HFFc6 (cell line): ENCODE data around the gene CAMKK1. TPM values are rescaled to one million over a fixed set of nuclear protein-coding genes. Genes with fewer than 3 reads are reported as not detected.

Experiments used
- DNase-seq: peaks from one replicate; pipeline ENCODE4 v3.0.0-alpha.2; 2018
- H3K27ac Mint-ChIP-seq: 2 replicates; pipeline ENCODE4 v1.8.0; 2020; ENCODE audit warnings: mild to moderate bottlenecking, mixed read lengths
- H3K27me3 Mint-ChIP-seq: 2 replicates; pipeline ENCODE4 v1.8.0; 2021; ENCODE audit warnings: mild to moderate bottlenecking, moderate library complexity, mixed read lengths; ENCODE audit not compliant: insufficient read depth
- H3K36me3 Mint-ChIP-seq: 2 replicates; pipeline ENCODE4 v1.8.0; 2021; ENCODE audit warnings: low read depth, mixed read lengths
- H3K4me1 Mint-ChIP-seq: 2 replicates; pipeline ENCODE4 v1.8.0; 2020; ENCODE audit warnings: low read depth, mixed read lengths
- H3K4me3 Mint-ChIP-seq: 2 replicates; pipeline ENCODE4 v1.8.0; 2020; ENCODE audit warnings: mild to moderate bottlenecking, moderate library complexity, mixed read lengths
- H3K9me3 Mint-ChIP-seq: 2 replicates; pipeline ENCODE4 v1.8.0; 2020; ENCODE audit warnings: mild to moderate bottlenecking, mixed read lengths
- total RNA-seq, 6 experiments: library from RNA; stranded (reverse); fragmentation: NEBNext Ultra II Directional; extraction: Animal tissue kit (Norgen Biotek cat#: 25700); gene quantifications; 2 replicates in 1 of 6; 3 replicates in 5 of 6; pipeline ENCODE4 v1.2.3, GENCODE V29; 2021
- TF ChIP-seq, protein P1 (sequence below): fragments of 200-600 bp; sonication (generic); IDR thresholded peaks from 2 replicates; pipeline ENCODE4 v1.5.0; 2021; ENCODE audit warnings: antibody characterized with exemption, mild to moderate bottlenecking

Gene CAMKK1
- total RNA-seq, 6 experiments from 2014 or later, result 5.4 to 6.9 (median 6.0) TPM

DNA sequence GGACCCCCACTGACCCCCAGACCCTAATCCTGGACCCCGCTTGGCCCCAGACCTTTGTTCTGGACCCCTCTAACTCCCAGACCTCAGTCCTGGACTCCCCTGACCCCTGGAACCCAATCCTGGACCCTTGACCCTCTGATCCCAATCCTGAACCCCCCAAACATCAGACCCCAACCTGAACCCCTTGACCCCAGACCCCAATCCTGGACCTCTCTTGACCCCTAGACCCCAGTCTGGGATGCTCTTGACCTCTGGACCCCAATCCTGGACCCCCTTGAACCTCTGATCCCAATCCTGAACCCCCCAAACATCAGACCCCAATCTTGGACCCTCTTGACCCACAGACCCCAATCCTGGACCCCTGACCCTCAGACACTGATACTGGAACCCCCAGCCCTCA lies 36.9 kb upstream of the CAMKK1 start:
- H3K36me3 Mint-ChIP-seq, result no peaks in the 10 kb centered on the region
- no peaks in the 10 kb centered on the region for H3K4me1 Mint-ChIP-seq
- H3K4me3 Mint-ChIP-seq, result no peak overlapping the region
- DNase-seq, result no peak
- no peak overlapping the region for H3K27ac Mint-ChIP-seq
- no peaks in the 10 kb centered on the region for H3K9me3 Mint-ChIP-seq
- H3K27me3 Mint-ChIP-seq, result peaks cover 7% of the 10 kb centered on the region
- TF ChIP-seq, protein P1, sequence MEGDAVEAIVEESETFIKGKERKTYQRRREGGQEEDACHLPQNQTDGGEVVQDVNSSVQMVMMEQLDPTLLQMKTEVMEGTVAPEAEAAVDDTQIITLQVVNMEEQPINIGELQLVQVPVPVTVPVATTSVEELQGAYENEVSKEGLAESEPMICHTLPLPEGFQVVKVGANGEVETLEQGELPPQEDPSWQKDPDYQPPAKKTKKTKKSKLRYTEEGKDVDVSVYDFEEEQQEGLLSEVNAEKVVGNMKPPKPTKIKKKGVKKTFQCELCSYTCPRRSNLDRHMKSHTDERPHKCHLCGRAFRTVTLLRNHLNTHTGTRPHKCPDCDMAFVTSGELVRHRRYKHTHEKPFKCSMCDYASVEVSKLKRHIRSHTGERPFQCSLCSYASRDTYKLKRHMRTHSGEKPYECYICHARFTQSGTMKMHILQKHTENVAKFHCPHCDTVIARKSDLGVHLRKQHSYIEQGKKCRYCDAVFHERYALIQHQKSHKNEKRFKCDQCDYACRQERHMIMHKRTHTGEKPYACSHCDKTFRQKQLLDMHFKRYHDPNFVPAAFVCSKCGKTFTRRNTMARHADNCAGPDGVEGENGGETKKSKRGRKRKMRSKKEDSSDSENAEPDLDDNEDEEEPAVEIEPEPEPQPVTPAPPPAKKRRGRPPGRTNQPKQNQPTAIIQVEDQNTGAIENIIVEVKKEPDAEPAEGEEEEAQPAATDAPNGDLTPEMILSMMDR, result no peak

DNA sequence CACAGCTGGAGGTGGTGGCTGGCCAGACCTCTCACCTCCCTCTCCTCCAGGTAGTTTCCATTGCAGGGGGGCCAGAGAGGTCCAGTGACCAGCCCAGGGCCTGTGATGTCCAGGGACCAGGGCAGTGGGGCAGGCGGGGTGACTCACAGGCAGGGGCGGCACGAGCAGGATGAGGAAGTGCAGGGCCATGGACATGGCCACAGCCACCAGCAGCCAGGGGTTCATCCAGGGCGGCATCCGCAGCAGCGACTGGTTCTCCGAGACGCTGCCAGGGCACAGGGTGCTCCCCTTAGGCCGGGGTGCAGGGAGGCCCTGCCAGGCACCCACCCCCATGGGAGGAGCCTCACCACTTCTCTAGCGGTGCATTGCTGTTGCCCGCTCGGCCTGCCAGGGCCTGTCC lies 36.3 kb upstream of the CAMKK1 start:
- Mint-ChIP-seq H3K4me1 (no peaks in the 10 kb centered on the region), H3K27me3 (peaks cover 8% of the 10 kb centered on the region), H3K4me3 (no peak overlapping the region), H3K9me3 (no peaks in the 10 kb centered on the region), H3K27ac (no peak overlapping the region), H3K36me3 (no peaks in the 10 kb centered on the region)
- no peak for DNase-seq
- TF ChIP-seq, protein P1, result no peak

DNA sequence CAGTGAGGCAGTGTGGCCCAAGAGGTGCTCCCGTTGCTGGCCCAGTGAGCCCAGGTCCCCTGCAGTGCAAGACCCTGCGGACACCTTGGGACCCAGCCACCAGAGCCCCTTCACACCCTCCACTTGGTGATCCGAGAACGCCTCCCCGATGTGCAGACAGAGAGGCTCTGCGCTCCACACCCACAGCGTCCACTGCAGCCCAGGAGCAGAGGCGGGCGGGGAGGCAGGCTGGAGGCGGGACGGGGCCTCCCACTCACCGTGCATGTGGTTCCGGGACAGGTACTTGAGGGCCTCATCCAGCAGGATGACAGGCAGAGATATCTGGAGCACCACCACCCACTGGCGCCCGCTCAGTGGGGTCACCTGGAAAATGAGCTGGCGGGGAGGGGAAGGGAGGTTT lies 35.6 kb upstream of the CAMKK1 start:
- no peak overlapping the region for H3K4me3 Mint-ChIP-seq
- DNase-seq, result no peak
- TF ChIP-seq, protein P1, result no peak
- H3K27me3 Mint-ChIP-seq, result peaks cover 11% of the 10 kb centered on the region
- no peaks in the 10 kb centered on the region for H3K9me3 Mint-ChIP-seq
- H3K4me1 Mint-ChIP-seq, result no peaks in the 10 kb centered on the region
- no peak overlapping the region for H3K27ac Mint-ChIP-seq
- H3K36me3 Mint-ChIP-seq, result no peaks in the 10 kb centered on the region

GRCh38 chr17:3927628-3928340 lies 34.9 kb upstream of the CAMKK1 start:
- Mint-ChIP-seq H3K27me3 (peaks cover 16% of the 10 kb centered on the region), H3K36me3 (no peaks in the 10 kb centered on the region), H3K27ac (no peak overlapping the region), H3K4me3 (no peak overlapping the region), H3K4me1 (no peaks in the 10 kb centered on the region), H3K9me3 (no peaks in the 10 kb centered on the region)
- DNase-seq, result no peak
- TF ChIP-seq, protein P1, result no peak

GRCh38 chr17:3926860-3927627 lies 34.2 kb upstream of the CAMKK1 start:
- H3K4me3 Mint-ChIP-seq, result no peak overlapping the region
- H3K27ac Mint-ChIP-seq, result no peak overlapping the region
- H3K4me1 Mint-ChIP-seq, result no peaks in the 10 kb centered on the region
- no peaks in the 10 kb centered on the region for H3K36me3 Mint-ChIP-seq
- no peak for DNase-seq
- peaks cover 16% of the 10 kb centered on the region for H3K27me3 Mint-ChIP-seq
- TF ChIP-seq, protein P1, result no peak
- H3K9me3 Mint-ChIP-seq, result no peaks in the 10 kb centered on the region
